Stimulated activated CD4-positive, alpha-beta T cell treated with anti-CD3 and anti-CD28 coated beads, Interleukin-1b, Interleukin-23, amount 100 ng/mL, for 48 hours (primary cell): ENCODE measurements around the gene HOXC9.

ENCODE experiments used
- DNase-seq: peaks from one replicate; pipeline ENCODE4 v3.0.0-alpha.2; 2020

The HOXC9 gene

GRCh38 chr12:53963434-53964314 is 36.3 kb upstream of the HOXC9 start:
- DNase-seq = no peak

- DNase-seq = no peak
These were observed 35.6 kb upstream of the HOXC9 start for GRCh38 chr12:53964315-53964713.

- DNase-seq = no peak
These were observed 34.5 kb upstream of the HOXC9 start for GRCh38 chr12:53965281-53966084.

GRCh38 chr12:53966085-53966384 is 33.9 kb upstream of the HOXC9 start:
- DNase-seq = no peak

- no peak for DNase-seq
These were observed 33.4 kb upstream of the HOXC9 start for GRCh38 chr12:53966385-53967133.

- no peak for DNase-seq
These were observed 32.5 kb upstream of the HOXC9 start for GRCh38 chr12:53967421-53967925.

GRCh38 chr12:53968214-53969127 is 31.5 kb upstream of the HOXC9 start:
- DNase-seq = no peak

GRCh38 chr12:53969588-53970259 is 30.2 kb upstream of the HOXC9 start:
- no peak for DNase-seq

GRCh38 chr12:53970451-53970850 is 29.5 kb upstream of the HOXC9 start:
- DNase-seq = no peak

- DNase-seq = no peak
These were observed 28.8 kb upstream of the HOXC9 start for GRCh38 chr12:53971129-53971528.

GRCh38 chr12:53971686-53972085 is 28.3 kb upstream of the HOXC9 start:
- DNase-seq = no peak

- DNase-seq = no peak
These were observed 27.7 kb upstream of the HOXC9 start for GRCh38 chr12:53972152-53972702.

GRCh38 chr12:53972722-53973235 is 27.2 kb upstream of the HOXC9 start, which contains the start of gene HOXC11:
TSS of gene HOXC11 (plus strand) at chr12:53973126. CDS start at chr12:53973242, 116 bp downstream.
- no peak for DNase-seq

- no peak for DNase-seq
These were observed 26.5 kb upstream of the HOXC9 start for GRCh38 chr12:53973236-53974042.

- DNase-seq = no peak
These were observed 25.6 kb upstream of the HOXC9 start, which contains the start of gene HOTAIR for GRCh38 chr12:53974084-53975063. TSS of gene HOTAIR (minus strand) at chr12:53974954.

- DNase-seq = no peak
These were observed 24.9 kb upstream of the HOXC9 start for GRCh38 chr12:53975064-53975471.

GRCh38 chr12:53975479-53976152 is 24.3 kb upstream of the HOXC9 start:
- DNase-seq = no peak
